Activated CD4-positive, alpha-beta T cell treated with anti-CD3 and anti-CD28 coated beads, Interleukin-10, Interleukin-2, amounts not matched to agents 100 ng/mL and 50 ng/mL, durations not matched to agents 16 hours and 8 hours (primary cell): ENCODE results near the gene KCTD2.

ENCODE experiments used
- DNase-seq: peaks from one replicate; pipeline ENCODE4 v3.0.0-alpha.2; 2020

Gene KCTD2

GRCh38 chr17:75103601-75104554 lies 56.9 kb downstream of the KCTD2 start:
- DNase-seq, result no peak

- DNase-seq, result peak; percentile 40
Measured at GRCh38 chr17:75105126-75106080, 58.4 kb downstream of the KCTD2 start.

- DNase-seq, result no peak
Measured at GRCh38 chr17:75108193-75108592, 61.2 kb downstream of the KCTD2 start.

- no peak for DNase-seq
Measured at GRCh38 chr17:75109046-75109406, 62.0 kb downstream of the KCTD2 start.

- peak; percentile 95 for DNase-seq
Measured at GRCh38 chr17:75109407-75110233, 62.6 kb downstream of the KCTD2 start, which contains the start of gene ARMC7. TSS of gene ARMC7 (plus strand) at chr17:75109969. CDS start at chr17:75110289, 320 bp downstream.

- DNase-seq, result no peak
Measured at GRCh38 chr17:75110234-75110937, 63.4 kb downstream of the KCTD2 start.

- no peak for DNase-seq
Measured at GRCh38 chr17:75111777-75112335, 64.8 kb downstream of the KCTD2 start.

- peak; percentile 93 for DNase-seq
Measured at GRCh38 chr17:75113798-75114551, 67.0 kb downstream of the KCTD2 start.

- DNase-seq, result peak; percentile 36
Measured at GRCh38 chr17:75114552-75115314, 67.7 kb downstream of the KCTD2 start.
